ENCODE data around the gene MATN4. TPM values are rescaled to one million over a fixed set of nuclear protein-coding genes. Genes with fewer than 3 reads are reported as not detected.

MATN4 gene
- total RNA-seq, 4 donors from 2014 or later, result 0.09 to 0.68 TPM; not detected in 2

DNA sequence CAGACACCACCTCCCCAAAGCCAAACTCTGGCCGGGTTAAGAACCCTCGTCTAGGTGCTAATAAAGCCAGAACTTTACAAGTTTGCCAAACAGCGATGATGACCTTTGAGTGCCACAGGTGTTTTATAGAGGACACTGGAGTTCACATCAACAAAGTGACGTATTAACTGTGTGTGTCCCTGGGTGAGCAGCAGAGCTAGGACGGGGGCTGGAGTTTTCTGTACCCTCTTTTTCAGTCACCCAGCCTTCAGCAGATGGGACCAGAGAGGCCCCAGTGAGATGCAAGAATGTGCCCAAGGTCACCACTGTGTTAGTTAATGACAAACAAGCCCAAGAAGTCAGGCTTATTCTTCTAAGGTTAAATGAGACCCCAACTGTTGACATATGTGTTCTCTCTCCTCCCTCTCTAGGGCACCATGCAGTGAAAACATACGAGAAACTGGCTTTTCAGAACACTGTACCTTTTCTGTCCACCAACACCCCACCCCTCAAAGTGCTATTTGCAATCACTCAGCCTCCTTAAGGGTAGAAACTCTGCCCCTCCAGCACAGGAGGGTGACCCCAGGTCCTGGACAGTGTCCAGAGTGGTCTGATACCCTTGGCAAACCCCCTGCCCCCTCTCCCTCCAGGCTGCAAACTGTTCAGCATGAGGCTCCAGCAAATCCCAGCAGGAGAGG is 34.9 kb upstream of the MATN4 start:
- TF ChIP-seq POLR2A (IDR thresholded peaks at IDR 0.05) (no peak), CTCF (IDR thresholded peaks at IDR 0.05) (no peak)
- H3K4me1 ChIP-seq, result peaks cover 84 to 98% (median 91%) of the 10 kb centered on the region in 3 donors
- H3K27me3 ChIP-seq, result no peaks in the 10 kb centered on the region
- WGBS, 2 donors, result 49 to 66% methylated on average over 6 of the region's 6 CpGs
- H3K4me3 ChIP-seq, result peak overlapping the region in 3 of 4 donors; percentile 80 to 87 (median 81)
- H3K27ac ChIP-seq, result peak overlapping the region; percentile 90 to 98 (median 94)
- peaks cover 0 to 5% (median 0%) of the 10 kb centered on the region in 3 donors for H3K36me3 ChIP-seq
- intact Hi-C loops (cut with DNase I), result no loop called here
- no peaks in the 10 kb centered on the region for H3K9me3 ChIP-seq
- no peak for DNase-seq

GRCh38 chr20:45341939-45342854 is 34.1 kb upstream of the MATN4 start:
- 15 to 23% methylated on average over 4 to 12 of the region's 16 CpGs for WGBS, 2 donors
- H3K27ac ChIP-seq, result peak overlapping the region; percentile 90 to 98 (median 94)
- H3K4me3 ChIP-seq, result peak overlapping the region in 3 of 4 donors; percentile 80 to 87 (median 81)
- DNase-seq, result no peak
- peaks cover 0 to 5% (median 0%) of the 10 kb centered on the region in 3 donors for H3K36me3 ChIP-seq
- intact Hi-C loops (cut with DNase I), result no loop called here
- peak in 2 of 4 donors; percentile 12 to 35 for TF ChIP-seq POLR2A (IDR thresholded peaks at IDR 0.05)
- no peak for TF ChIP-seq CTCF (IDR thresholded peaks at IDR 0.05)
- peaks cover 92 to 100% (median 97%) of the 10 kb centered on the region in 3 donors for H3K4me1 ChIP-seq
- H3K27me3 ChIP-seq, result no peaks in the 10 kb centered on the region
- no peaks in the 10 kb centered on the region for H3K9me3 ChIP-seq

DNA sequence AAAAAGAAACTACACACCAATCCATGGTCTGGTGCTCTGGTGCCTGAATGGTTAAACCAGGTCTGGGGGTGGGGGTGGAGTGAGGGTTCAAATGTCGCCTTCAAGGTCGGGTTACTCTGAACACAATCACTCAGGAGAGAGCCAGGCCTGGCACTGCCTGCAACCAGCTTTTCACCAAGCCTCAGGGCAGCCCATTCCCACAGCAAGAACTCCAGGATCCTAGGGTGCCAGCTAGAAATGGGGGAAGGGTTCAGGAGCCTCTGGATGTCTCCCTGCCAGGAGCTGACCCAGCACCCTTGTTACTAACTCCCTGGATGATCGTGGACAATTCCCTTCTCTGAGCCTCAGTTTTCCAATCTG is 33.5 kb upstream of the MATN4 start:
- Histone ChIP-seq H3K36me3 (peaks cover 0 to 5% (median 0%) of the 10 kb centered on the region in 3 donors), H3K4me1 (peaks cover 97 to 100% (median 97%) of the 10 kb centered on the region in 3 donors), H3K9me3 (no peaks in the 10 kb centered on the region), H3K4me3 (peak overlapping the region in 3 of 4 donors; percentile 80 to 87 (median 81)), H3K27me3 (no peaks in the 10 kb centered on the region), H3K27ac (peak overlapping the region; percentile 90 to 98 (median 94))
- no peak for TF ChIP-seq POLR2A (IDR thresholded peaks at IDR 0.05)
- no peak for TF ChIP-seq CTCF (IDR thresholded peaks at IDR 0.05)
- intact Hi-C loops (cut with DNase I), result no loop called here
- 8 to 18% methylated on average over 2 of the region's 3 CpGs for WGBS, 2 donors
- no peak for DNase-seq

DNA sequence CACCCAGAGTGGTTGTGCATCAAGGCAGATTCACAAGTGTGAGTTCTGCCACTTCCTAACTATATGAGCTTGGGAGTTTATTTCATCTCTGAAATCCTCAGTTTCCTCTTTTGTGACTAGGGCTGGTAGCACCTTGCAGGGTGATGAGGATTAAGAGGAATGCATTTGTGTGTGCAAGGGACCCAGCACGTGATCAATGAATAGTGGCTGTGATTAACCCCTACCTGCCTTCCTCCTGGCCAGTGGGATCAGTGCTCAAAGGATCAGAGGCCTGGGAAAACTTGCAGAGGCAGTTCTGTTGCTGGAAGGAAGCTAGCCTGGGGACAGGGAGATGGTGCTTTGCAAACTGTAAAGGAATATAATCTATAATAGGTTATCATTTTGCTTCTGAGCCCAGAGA is 32.9 kb upstream of the MATN4 start:
- Histone ChIP-seq H3K4me3 (no peak overlapping the region), H3K36me3 (peaks cover 0 to 8% (median 0%) of the 10 kb centered on the region in 3 donors), H3K9me3 (no peaks in the 10 kb centered on the region), H3K27ac (peak overlapping the region; percentile 90 to 98 (median 93)), H3K4me1 (peaks cover 96 to 100% (median 97%) of the 10 kb centered on the region in 3 donors), H3K27me3 (no peaks in the 10 kb centered on the region)
- intact Hi-C loops (cut with DNase I), result no loop called here
- no peak for DNase-seq
- 17 to 29% methylated on average over 1 of the region's 1 CpG for WGBS, 2 donors
- no peak for TF ChIP-seq CTCF (IDR thresholded peaks at IDR 0.05)
- no peak for TF ChIP-seq POLR2A (IDR thresholded peaks at IDR 0.05)
